Astrocyte (in vitro differentiated cells and primary cell): Measurements from ENCODE around the gene NUMB. TPM values are rescaled to one million over a fixed set of nuclear protein-coding genes. Genes with fewer than 3 reads are reported as not detected.

ENCODE experiments used
- DNase-seq: peaks from one replicate; pipeline ENCODE4 v3.0.0-alpha.2; 2010; ENCODE audit warnings: low read depth
- FAIRE-seq: peaks from 2 replicates; lab custom pipeline; 2011; peaks lifted over from hg19 to GRCh38; lab: Jason Lieb, UNC
- H2AFZ ChIP-seq: 2 replicates; pipeline ENCODE4 v1.6.0; 2012; ENCODE audit warnings: low read depth, low read length, inconsistent platforms
- H3K27ac ChIP-seq: 2 replicates; pipeline ENCODE4 v1.5.1; 2011; ENCODE audit warnings: low read depth, low read length, inconsistent platforms
- H3K27me3 ChIP-seq: 2 replicates; pipeline ENCODE4 v1.6.0; 2011; ENCODE audit warnings: low read length, inconsistent platforms; ENCODE audit not compliant: insufficient read depth
- H3K36me3 ChIP-seq: 2 replicates; pipeline ENCODE4 v1.5.1; 2011; ENCODE audit warnings: low read length, inconsistent platforms; ENCODE audit not compliant: insufficient read depth
- H3K4me1 ChIP-seq: 2 replicates; pipeline ENCODE4 v1.5.1; 2011; ENCODE audit warnings: low read length, inconsistent platforms; ENCODE audit not compliant: insufficient read depth
- H3K4me2 ChIP-seq: 2 replicates; pipeline ENCODE4 v1.6.0; 2012; ENCODE audit warnings: low read length, inconsistent platforms
- H3K4me3 ChIP-seq: 2 replicates; pipeline ENCODE4 v1.5.1; 2011; ENCODE audit warnings: low read depth, mild to moderate bottlenecking, low read length, inconsistent platforms; ENCODE audit not compliant: insufficient read depth
- H3K79me2 ChIP-seq: 2 replicates; pipeline ENCODE4 v1.6.0; 2012; ENCODE audit warnings: mild to moderate bottlenecking, low read length, inconsistent platforms; ENCODE audit not compliant: insufficient read depth
- H3K9ac ChIP-seq: 2 replicates; pipeline ENCODE4 v1.6.0; 2012; ENCODE audit warnings: mild to moderate bottlenecking, low read length, inconsistent platforms
- H3K9me3 ChIP-seq: 2 replicates; pipeline ENCODE4 v1.5.1; 2012; ENCODE audit warnings: low read depth, mild to moderate bottlenecking, low read length, inconsistent platforms; ENCODE audit not compliant: insufficient read depth
- H4K20me1 ChIP-seq: 2 replicates; pipeline ENCODE4 v1.6.0; 2012; ENCODE audit warnings: low read length, inconsistent platforms; ENCODE audit not compliant: insufficient read depth
- H3K27ac Mint-ChIP-seq: one replicate; pipeline ENCODE4 v1.8.0; 2021; ENCODE audit warnings: mild to moderate bottlenecking, mixed read lengths; ENCODE audit not compliant: unreplicated experiment
- H3K27me3 Mint-ChIP-seq: one replicate; pipeline ENCODE4 v1.8.0; 2021; ENCODE audit warnings: low read depth, mixed read lengths; ENCODE audit not compliant: unreplicated experiment
- H3K36me3 Mint-ChIP-seq: one replicate; pipeline ENCODE4 v1.8.0; 2021; ENCODE audit warnings: low read depth, mixed read lengths; ENCODE audit not compliant: unreplicated experiment
- H3K4me1 Mint-ChIP-seq: one replicate; pipeline ENCODE4 v1.8.0; 2021; ENCODE audit warnings: low read depth, mixed read lengths; ENCODE audit not compliant: unreplicated experiment
- H3K4me3 Mint-ChIP-seq: one replicate; pipeline ENCODE4 v1.8.0; 2021; ENCODE audit warnings: mild to moderate bottlenecking, moderate library complexity, mixed read lengths; ENCODE audit not compliant: unreplicated experiment
- H3K9me3 Mint-ChIP-seq: one replicate; pipeline ENCODE4 v1.8.0; 2021; ENCODE audit warnings: mild to moderate bottlenecking, mixed read lengths; ENCODE audit not compliant: unreplicated experiment
- CTCF ChIP-seq: IDR thresholded peaks from 2 replicates; pipeline ENCODE4 v1.5.1; 2011; ENCODE audit warnings: low read depth, mild to moderate bottlenecking, inconsistent platforms, low read length, moderate library complexity; ENCODE audit not compliant: insufficient read depth
- EZH2 ChIP-seq: IDR thresholded peaks from 2 replicates; pipeline ENCODE4 v1.6.1; 2012; ENCODE audit warnings: mild to moderate bottlenecking, low read length, inconsistent platforms; ENCODE audit not compliant: insufficient read depth
- total RNA-seq: library from RNA; stranded (reverse); gene quantifications from 2 replicates; pipeline ENCODE4 v1.2.1, GENCODE V29; 2021

NUMB gene
- total RNA-seq, 1 donor from 2014 or later = 93.9 TPM

DNA sequence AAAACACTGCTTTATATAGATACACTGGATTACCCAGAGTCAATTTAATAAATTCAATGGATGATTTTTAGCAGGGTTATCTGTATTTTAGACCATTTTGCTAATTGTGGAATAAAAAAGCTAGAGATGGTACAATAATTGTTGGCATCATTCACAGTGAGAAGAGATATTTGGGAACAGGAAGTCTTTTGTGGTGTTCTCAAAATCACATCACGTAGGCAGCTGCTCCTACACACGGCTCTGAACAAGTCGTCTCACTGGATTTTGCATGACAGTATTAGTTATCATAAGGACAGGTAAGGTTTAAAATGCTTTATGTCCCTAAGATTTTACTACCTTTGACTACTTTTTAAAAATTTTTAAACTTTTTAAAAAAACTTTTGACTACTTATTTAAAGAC lies 169.0 kb downstream of the NUMB start:
- TF ChIP-seq CTCF (no peak), EZH2 (no peak)
- Mint-ChIP-seq H3K9me3 (no peaks in the 10 kb centered on the region), H3K27me3 (no peaks in the 10 kb centered on the region), H3K27ac (no peak overlapping the region), H3K36me3 (peaks cover 8% of the 10 kb centered on the region), H3K4me3 (no peak overlapping the region), H3K4me1 (peaks cover 2% of the 10 kb centered on the region)
- Histone ChIP-seq H2AFZ (no peak overlapping the region), H3K4me1 (no peaks in the 10 kb centered on the region), H3K9me3 (no peaks in the 10 kb centered on the region), H3K27ac (no peak overlapping the region), H3K9ac (no peak overlapping the region), H3K4me2 (no peak overlapping the region), H3K4me3 (no peak overlapping the region), H3K36me3 (peaks cover 18% of the 10 kb centered on the region), H3K79me2 (no peaks in the 10 kb centered on the region), H4K20me1 (peaks cover 11% of the 10 kb centered on the region), H3K27me3 (no peaks in the 10 kb centered on the region)
- DNase-seq = no peak
- no peak for FAIRE-seq

- Mint-ChIP-seq H3K27me3 (no peaks in the 10 kb centered on the region), H3K27ac (no peak overlapping the region), H3K9me3 (no peaks in the 10 kb centered on the region), H3K4me3 (no peak overlapping the region), H3K36me3 (peaks cover 4% of the 10 kb centered on the region), H3K4me1 (peaks cover 1% of the 10 kb centered on the region)
- Histone ChIP-seq H3K36me3 (peaks cover 35% of the 10 kb centered on the region), H3K9ac (no peak overlapping the region), H3K4me1 (no peaks in the 10 kb centered on the region), H4K20me1 (peaks cover 13% of the 10 kb centered on the region), H3K4me2 (no peak overlapping the region), H2AFZ (no peak overlapping the region), H3K79me2 (no peaks in the 10 kb centered on the region), H3K27me3 (no peaks in the 10 kb centered on the region), H3K9me3 (no peaks in the 10 kb centered on the region), H3K27ac (no peak overlapping the region), H3K4me3 (no peak overlapping the region)
- no peak for DNase-seq
- no peak for FAIRE-seq
- TF ChIP-seq EZH2 (no peak), CTCF (no peak)
These were observed 171.3 kb downstream of the NUMB start for GRCh38 chr14:73287071-73287470.

DNA sequence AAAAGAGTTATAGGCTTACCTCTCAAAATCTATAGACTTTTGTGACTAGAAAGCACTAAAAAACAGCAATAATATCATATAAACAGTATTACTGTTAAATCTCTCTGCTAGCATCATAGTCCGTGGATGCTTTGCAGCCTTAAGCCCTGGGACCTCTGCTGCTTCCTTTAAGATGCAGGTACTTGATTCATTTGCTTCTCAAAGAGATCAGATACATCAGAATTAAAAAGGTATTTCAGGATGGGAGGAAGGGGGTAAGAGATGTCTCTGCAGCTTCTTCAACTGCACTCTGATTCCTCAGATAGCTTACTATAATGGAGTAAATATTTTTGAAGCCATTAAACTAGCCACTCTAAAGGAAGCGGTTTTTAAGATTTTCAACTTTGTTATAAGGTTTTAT lies 171.7 kb downstream of the NUMB start:
- Histone ChIP-seq H3K27ac (no peak overlapping the region), H3K9me3 (no peaks in the 10 kb centered on the region), H3K79me2 (no peaks in the 10 kb centered on the region), H3K4me3 (no peak overlapping the region), H3K4me1 (no peaks in the 10 kb centered on the region), H4K20me1 (peaks cover 17% of the 10 kb centered on the region), H2AFZ (no peak overlapping the region), H3K4me2 (no peak overlapping the region), H3K27me3 (no peaks in the 10 kb centered on the region), H3K36me3 (peaks cover 40% of the 10 kb centered on the region), H3K9ac (no peak overlapping the region)
- Mint-ChIP-seq H3K4me1 (peaks cover 4% of the 10 kb centered on the region), H3K36me3 (peaks cover 5% of the 10 kb centered on the region), H3K9me3 (no peaks in the 10 kb centered on the region), H3K4me3 (no peak overlapping the region), H3K27me3 (no peaks in the 10 kb centered on the region), H3K27ac (no peak overlapping the region)
- TF ChIP-seq CTCF (no peak), EZH2 (no peak)
- no peak for FAIRE-seq
- DNase-seq = no peak
